Esophagus muscularis mucosa (tissue), 4 donors: ENCODE measurements around the gene KLHL1.

ENCODE experiments used
- EP300 ChIP-seq: sonication (generic); formaldehyde crosslinking; IDR thresholded peaks from one replicate; pipeline ENCODE4 v1.6.1; 2017; ENCODE audit warnings: antibody characterized with exemption
- POLR2AphosphoS5 ChIP-seq, 2 donors: sonication (generic); formaldehyde crosslinking; IDR thresholded peaks; one replicate each; pipeline ENCODE4 v1.6.1; 2017; ENCODE audit warnings: antibody characterized with exemption in 2 of 2
- TF ChIP-seq, protein P1 (sequence below), 3 experiments: fragments of 200-600 bp in 2 of 3; fragments of 450-650 bp in 1 of 3; sonication (generic) in 2 of 3; IDR thresholded peaks; one replicate each; pipeline ENCODE4 v1.5.1; 2017 to 2019; ENCODE audit warnings: antibody characterized with exemption in 3 of 3, mild to moderate bottlenecking in 2 of 3, moderate library complexity in 1 of 3

DNA sequence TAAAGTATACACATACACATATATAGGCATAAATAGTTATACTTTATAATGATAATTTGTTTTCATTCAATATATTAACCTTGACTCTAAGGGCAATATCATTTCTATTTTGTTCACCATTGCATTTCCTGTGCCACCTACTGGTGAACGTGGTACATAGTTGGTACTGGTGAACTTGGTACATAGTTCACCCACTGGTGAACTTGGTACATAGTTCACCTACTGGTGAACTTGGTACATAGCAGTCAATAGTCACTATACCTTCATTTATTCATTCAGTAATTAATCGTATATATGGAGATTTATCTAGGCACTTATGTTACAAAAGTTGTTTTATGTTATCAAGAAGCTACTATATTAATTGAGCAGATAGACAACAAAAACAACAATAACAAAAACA lies 173.2 kb downstream of the KLHL1 start:
- TF ChIP-seq, protein P1, sequence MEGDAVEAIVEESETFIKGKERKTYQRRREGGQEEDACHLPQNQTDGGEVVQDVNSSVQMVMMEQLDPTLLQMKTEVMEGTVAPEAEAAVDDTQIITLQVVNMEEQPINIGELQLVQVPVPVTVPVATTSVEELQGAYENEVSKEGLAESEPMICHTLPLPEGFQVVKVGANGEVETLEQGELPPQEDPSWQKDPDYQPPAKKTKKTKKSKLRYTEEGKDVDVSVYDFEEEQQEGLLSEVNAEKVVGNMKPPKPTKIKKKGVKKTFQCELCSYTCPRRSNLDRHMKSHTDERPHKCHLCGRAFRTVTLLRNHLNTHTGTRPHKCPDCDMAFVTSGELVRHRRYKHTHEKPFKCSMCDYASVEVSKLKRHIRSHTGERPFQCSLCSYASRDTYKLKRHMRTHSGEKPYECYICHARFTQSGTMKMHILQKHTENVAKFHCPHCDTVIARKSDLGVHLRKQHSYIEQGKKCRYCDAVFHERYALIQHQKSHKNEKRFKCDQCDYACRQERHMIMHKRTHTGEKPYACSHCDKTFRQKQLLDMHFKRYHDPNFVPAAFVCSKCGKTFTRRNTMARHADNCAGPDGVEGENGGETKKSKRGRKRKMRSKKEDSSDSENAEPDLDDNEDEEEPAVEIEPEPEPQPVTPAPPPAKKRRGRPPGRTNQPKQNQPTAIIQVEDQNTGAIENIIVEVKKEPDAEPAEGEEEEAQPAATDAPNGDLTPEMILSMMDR (IDR thresholded peaks at IDR 0.05) = no peak
- TF ChIP-seq POLR2AphosphoS5 (IDR thresholded peaks at IDR 0.05) (no peak), EP300 (no peak)
